ENCODE data around the gene QPCTL. TPM values are rescaled to one million over a fixed set of nuclear protein-coding genes. Genes with fewer than 3 reads are reported as not detected.
A peak's percentile ranks its signal among the peaks of the same experiment; 100 is the strongest.

Gene QPCTL
- total and polyA plus RNA-seq, 2 of the 13 experiments (the other 11 are each of a cell fraction or from before 2014, with no cell fraction given) = 16.0 to 19.1 TPM

DNA sequence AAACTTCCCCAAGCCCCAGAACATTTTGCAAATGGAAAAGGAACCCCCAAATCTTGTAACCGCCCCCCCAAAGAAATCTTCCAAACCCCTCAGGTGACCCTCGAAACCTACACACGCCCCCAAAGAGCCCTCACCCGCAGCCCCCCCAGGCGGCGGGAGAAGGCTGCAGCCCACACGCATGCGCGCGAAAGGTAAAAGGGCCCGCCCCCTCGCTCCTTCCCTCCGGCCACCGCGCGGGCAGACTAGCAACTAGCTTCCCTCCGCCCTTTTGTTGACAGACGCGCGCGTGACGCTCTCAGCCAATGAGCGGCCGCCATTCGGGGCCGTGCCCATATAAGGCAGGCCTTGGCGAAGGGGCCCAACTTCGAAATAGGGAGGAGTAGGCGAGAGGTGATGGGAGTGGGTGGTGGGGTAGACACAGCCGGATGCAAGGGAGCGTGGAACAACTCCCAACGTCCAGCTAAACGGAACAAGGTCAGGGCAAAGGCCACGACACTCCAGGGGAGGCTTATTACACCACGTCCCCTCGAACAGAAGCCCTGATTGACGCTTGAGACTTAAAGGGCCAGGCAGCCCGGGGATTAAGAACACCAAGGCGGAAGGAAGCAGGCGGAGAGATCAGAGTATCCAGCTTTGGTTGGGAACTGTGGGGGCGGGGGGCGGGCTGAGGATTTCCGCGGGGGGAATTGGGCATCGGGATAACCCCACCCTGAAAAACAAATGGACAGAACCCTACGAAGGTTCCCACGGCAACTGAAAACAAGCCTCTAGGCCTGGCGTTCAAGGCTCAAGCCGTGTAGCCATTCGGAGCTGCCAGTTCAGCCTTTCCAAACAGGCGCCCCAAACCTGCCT lies 24.9 kb downstream of the QPCTL start (continued):
- TF ChIP-seq ZNF101 (CRISPR knock-in tag; IDR thresholded peaks at IDR 0.05; ENCODE audit: borderline replicate concordance, low read depth) = no peak
- peak; percentile 77 for TF ChIP-seq AGO2 (optimal IDR thresholded peaks at IDR 0.05; ENCODE audit: low read depth, low read length)
- no peak for TF ChIP-seq ZNF432 (CRISPR knock-in tag; IDR thresholded peaks at IDR 0.05; ENCODE audit: borderline replicate concordance)
- TF ChIP-seq, protein P1, sequence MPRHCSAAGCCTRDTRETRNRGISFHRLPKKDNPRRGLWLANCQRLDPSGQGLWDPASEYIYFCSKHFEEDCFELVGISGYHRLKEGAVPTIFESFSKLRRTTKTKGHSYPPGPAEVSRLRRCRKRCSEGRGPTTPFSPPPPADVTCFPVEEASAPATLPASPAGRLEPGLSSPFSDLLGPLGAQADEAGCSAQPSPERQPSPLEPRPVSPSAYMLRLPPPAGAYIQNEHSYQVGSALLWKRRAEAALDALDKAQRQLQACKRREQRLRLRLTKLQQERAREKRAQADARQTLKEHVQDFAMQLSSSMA (CRISPR knock-in tag; IDR thresholded peaks at IDR 0.05) = no peak
- TF ChIP-seq PHF8 (CRISPR knock-in tag; IDR thresholded peaks at IDR 0.05) = no peak
- TF ChIP-seq EEA1 (CRISPR knock-in tag; IDR thresholded peaks at IDR 0.05; ENCODE audit: borderline replicate concordance) = no peak; the same call in 1 of the 2 replicates
- TF ChIP-seq ZNF160 (CRISPR knock-in tag; IDR thresholded peaks at IDR 0.05) = peak; percentile 58; the same call in 1 of the 2 replicates
- TF ChIP-seq, protein P2, sequence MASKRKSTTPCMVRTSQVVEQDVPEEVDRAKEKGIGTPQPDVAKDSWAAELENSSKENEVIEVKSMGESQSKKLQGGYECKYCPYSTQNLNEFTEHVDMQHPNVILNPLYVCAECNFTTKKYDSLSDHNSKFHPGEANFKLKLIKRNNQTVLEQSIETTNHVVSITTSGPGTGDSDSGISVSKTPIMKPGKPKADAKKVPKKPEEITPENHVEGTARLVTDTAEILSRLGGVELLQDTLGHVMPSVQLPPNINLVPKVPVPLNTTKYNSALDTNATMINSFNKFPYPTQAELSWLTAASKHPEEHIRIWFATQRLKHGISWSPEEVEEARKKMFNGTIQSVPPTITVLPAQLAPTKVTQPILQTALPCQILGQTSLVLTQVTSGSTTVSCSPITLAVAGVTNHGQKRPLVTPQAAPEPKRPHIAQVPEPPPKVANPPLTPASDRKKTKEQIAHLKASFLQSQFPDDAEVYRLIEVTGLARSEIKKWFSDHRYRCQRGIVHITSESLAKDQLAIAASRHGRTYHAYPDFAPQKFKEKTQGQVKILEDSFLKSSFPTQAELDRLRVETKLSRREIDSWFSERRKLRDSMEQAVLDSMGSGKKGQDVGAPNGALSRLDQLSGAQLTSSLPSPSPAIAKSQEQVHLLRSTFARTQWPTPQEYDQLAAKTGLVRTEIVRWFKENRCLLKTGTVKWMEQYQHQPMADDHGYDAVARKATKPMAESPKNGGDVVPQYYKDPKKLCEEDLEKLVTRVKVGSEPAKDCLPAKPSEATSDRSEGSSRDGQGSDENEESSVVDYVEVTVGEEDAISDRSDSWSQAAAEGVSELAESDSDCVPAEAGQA (IDR thresholded peaks at IDR 0.05; ENCODE audit: low read depth) = peak; percentile 41; the same call in 1 of the 2 replicates
- TF ChIP-seq, protein P2 (CRISPR knock-in tag; IDR thresholded peaks at IDR 0.05; ENCODE audit: borderline replicate concordance) = no peak
- TF ChIP-seq FOXJ3 (CRISPR knock-in tag; IDR thresholded peaks at IDR 0.05; ENCODE audit: borderline replicate concordance) = peak; percentile 66; the same call in 1 of the 2 replicates
- TF ChIP-seq, protein P3, sequence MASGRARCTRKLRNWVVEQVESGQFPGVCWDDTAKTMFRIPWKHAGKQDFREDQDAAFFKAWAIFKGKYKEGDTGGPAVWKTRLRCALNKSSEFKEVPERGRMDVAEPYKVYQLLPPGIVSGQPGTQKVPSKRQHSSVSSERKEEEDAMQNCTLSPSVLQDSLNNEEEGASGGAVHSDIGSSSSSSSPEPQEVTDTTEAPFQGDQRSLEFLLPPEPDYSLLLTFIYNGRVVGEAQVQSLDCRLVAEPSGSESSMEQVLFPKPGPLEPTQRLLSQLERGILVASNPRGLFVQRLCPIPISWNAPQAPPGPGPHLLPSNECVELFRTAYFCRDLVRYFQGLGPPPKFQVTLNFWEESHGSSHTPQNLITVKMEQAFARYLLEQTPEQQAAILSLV (CRISPR knock-in tag; IDR thresholded peaks at IDR 0.05; ENCODE audit: borderline replicate concordance) = 0 out of 2 replicates have a peak, but pooled peaks have one; percentile 49
- TF ChIP-seq MIXL1 (CRISPR knock-in tag; IDR thresholded peaks at IDR 0.05) = peak; percentile 86
- peak; percentile 54; the same call in 1 of the 2 replicates for TF ChIP-seq RFX3 (CRISPR knock-in tag; IDR thresholded peaks at IDR 0.05)
- no peak for TF ChIP-seq ZNF557 (CRISPR knock-in tag; IDR thresholded peaks at IDR 0.05)
- TF ChIP-seq KAT7 (CRISPR knock-in tag; IDR thresholded peaks at IDR 0.05; ENCODE audit: borderline replicate concordance) = no peak
- TF ChIP-seq HDAC2 (CRISPR knock-in tag; IDR thresholded peaks at IDR 0.05) = peak; percentile 75
- no peak for TF ChIP-seq RBM22 (optimal IDR thresholded peaks at IDR 0.05; ENCODE audit: low read length)
- TF ChIP-seq, protein P4, sequence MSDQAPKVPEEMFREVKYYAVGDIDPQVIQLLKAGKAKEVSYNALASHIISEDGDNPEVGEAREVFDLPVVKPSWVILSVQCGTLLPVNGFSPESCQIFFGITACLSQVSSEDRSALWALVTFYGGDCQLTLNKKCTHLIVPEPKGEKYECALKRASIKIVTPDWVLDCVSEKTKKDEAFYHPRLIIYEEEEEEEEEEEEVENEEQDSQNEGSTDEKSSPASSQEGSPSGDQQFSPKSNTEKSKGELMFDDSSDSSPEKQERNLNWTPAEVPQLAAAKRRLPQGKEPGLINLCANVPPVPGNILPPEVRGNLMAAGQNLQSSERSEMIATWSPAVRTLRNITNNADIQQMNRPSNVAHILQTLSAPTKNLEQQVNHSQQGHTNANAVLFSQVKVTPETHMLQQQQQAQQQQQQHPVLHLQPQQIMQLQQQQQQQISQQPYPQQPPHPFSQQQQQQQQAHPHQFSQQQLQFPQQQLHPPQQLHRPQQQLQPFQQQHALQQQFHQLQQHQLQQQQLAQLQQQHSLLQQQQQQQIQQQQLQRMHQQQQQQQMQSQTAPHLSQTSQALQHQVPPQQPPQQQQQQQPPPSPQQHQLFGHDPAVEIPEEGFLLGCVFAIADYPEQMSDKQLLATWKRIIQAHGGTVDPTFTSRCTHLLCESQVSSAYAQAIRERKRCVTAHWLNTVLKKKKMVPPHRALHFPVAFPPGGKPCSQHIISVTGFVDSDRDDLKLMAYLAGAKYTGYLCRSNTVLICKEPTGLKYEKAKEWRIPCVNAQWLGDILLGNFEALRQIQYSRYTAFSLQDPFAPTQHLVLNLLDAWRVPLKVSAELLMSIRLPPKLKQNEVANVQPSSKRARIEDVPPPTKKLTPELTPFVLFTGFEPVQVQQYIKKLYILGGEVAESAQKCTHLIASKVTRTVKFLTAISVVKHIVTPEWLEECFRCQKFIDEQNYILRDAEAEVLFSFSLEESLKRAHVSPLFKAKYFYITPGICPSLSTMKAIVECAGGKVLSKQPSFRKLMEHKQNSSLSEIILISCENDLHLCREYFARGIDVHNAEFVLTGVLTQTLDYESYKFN (CRISPR knock-in tag; conservative IDR thresholded peaks at IDR 0.05) = peak; percentile 96
